IMR-90 (cell line): Measurements from ENCODE around the gene RLN3. TPM values are rescaled to one million over a fixed set of nuclear protein-coding genes. Genes with fewer than 3 reads are reported as not detected.

Experiments used
- ATAC-seq: fragments of 200-7000 bp; cut with Tn5 transposase; 2 replicates; pipeline ENCODE4 v1.9.1; 2020; ENCODE audit warnings: low read depth, mild to moderate bottlenecking, moderate library complexity
- BruUV-seq: library from RNA; stranded (reverse); fragments of 400-500 nt; replicated peaks from 2 replicates; lab custom pipeline; 2021; lab: Mats Ljungman, UMichigan
- CTCF ChIA-PET: fragments of 300-600 bp; formaldehyde crosslinking; extraction: SDS; loops from one replicate; lab custom pipeline; 2021; ENCODE audit warnings: antibody characterized with exemption; lab: Yijun Ruan, JAX
- POLR2A ChIA-PET: fragments of 300-600 bp; sonication (Branson Sonifier 250); formaldehyde crosslinking; loops from one replicate; lab custom pipeline; 2022; ENCODE audit warnings: antibody characterized with exemption; ENCODE audit not compliant: unreplicated experiment; lab: Charles Lee
- DNase-seq: peaks from one replicate; pipeline ENCODE4 v3.0.0; 2013
- H2AFZ ChIP-seq: replicated peaks from 2 replicates; pipeline ENCODE3; 2013; ENCODE audit warnings: low read length, mild to moderate bottlenecking; ENCODE audit not compliant: poor library complexity
- H2AK5ac ChIP-seq: 2 replicates; pipeline ENCODE4 v1.6.1; 2013; ENCODE audit warnings: low read depth, low read length, inconsistent platforms
- H2AK9ac ChIP-seq: replicated peaks from 2 replicates; pipeline ENCODE3; 2013; ENCODE audit warnings: mild to moderate bottlenecking, low read depth, low read length, moderate library complexity; ENCODE audit not compliant: poor library complexity
- H2BK120ac ChIP-seq: 2 replicates; pipeline ENCODE4 v1.6.1; 2013; ENCODE audit warnings: low read depth, low read length, inconsistent platforms
- H2BK15ac ChIP-seq: 3 replicates; pipeline ENCODE4 v1.6.1; 2013; ENCODE audit warnings: low read depth, low read length, inconsistent platforms
- H2BK20ac ChIP-seq: 2 replicates; pipeline ENCODE4 v1.6.1; 2013; ENCODE audit warnings: low read depth, mild to moderate bottlenecking, inconsistent platforms, low read length, moderate library complexity
- H2BK5ac ChIP-seq: 2 replicates; pipeline ENCODE4 v1.6.1; 2013; ENCODE audit warnings: mild to moderate bottlenecking, low read depth, low read length, inconsistent platforms; ENCODE audit not compliant: poor library complexity, severe bottlenecking
- H3K14ac ChIP-seq: replicated peaks from 2 replicates; pipeline ENCODE4 v1.6.1; 2013; ENCODE audit warnings: low read depth, low read length, inconsistent platforms
- H3K18ac ChIP-seq: 2 replicates; pipeline ENCODE4 v1.6.1; 2013; ENCODE audit warnings: low read depth, low read length, control low read depth
- H3K23ac ChIP-seq: 2 replicates; pipeline ENCODE4 v1.6.1; 2013; ENCODE audit warnings: low read depth, low read length, inconsistent platforms
- H3K27ac ChIP-seq: 2 replicates; pipeline ENCODE4 v1.5.1; 2013; ENCODE audit warnings: mild to moderate bottlenecking, control low read depth, low read length; ENCODE audit not compliant: insufficient read depth
- H3K27me3 ChIP-seq: 2 replicates; pipeline ENCODE4 v1.6.1; 2013; ENCODE audit warnings: low read length; ENCODE audit not compliant: control insufficient read depth, insufficient read depth
- H3K36me3 ChIP-seq: 2 replicates; pipeline ENCODE4 v1.6.1; 2013; ENCODE audit warnings: low read length, mixed read lengths; ENCODE audit not compliant: control insufficient read depth, insufficient read depth
- H3K4ac ChIP-seq: 2 replicates; pipeline ENCODE4 v1.6.1; 2013; ENCODE audit warnings: low read depth, low read length, inconsistent platforms
- H3K4me1 ChIP-seq: 2 replicates; pipeline ENCODE4 v1.6.1; 2013; ENCODE audit warnings: low read length, mixed read lengths; ENCODE audit not compliant: control insufficient read depth, insufficient read depth
- H3K4me2 ChIP-seq: 2 replicates; pipeline ENCODE4 v1.6.1; 2013; ENCODE audit warnings: low read depth, mild to moderate bottlenecking, control low read depth, low read length, moderate library complexity
- H3K4me3 ChIP-seq: 2 replicates; pipeline ENCODE4 v1.5.1; 2013; ENCODE audit warnings: low read depth, mild to moderate bottlenecking, control low read depth, low read length, moderate library complexity; ENCODE audit not compliant: insufficient read depth
- H3K56ac ChIP-seq: 2 replicates; pipeline ENCODE4 v1.6.1; 2013; ENCODE audit warnings: low read length, inconsistent platforms; ENCODE audit not compliant: insufficient read depth; ENCODE audit errors: extremely low read depth
- H3K79me1 ChIP-seq, 2 experiments: 2 replicates each; pipeline ENCODE4 v1.6.1; 2013; ENCODE audit warnings: low read length in 2 of 2, inconsistent platforms in 1 of 2, low read depth in 1 of 2
- H3K9ac ChIP-seq: 2 replicates; pipeline ENCODE4 v1.6.1; 2013; ENCODE audit warnings: low read depth, low read length, control low read depth
- H3K9me1 ChIP-seq: 2 replicates; pipeline ENCODE4 v1.6.1; 2013; ENCODE audit warnings: low read length, inconsistent platforms; ENCODE audit not compliant: insufficient read depth
- H3K9me3 ChIP-seq: 2 replicates; pipeline ENCODE4 v1.6.1; 2013; ENCODE audit warnings: low read length; ENCODE audit not compliant: control insufficient read depth, insufficient read depth
- H4K20me1 ChIP-seq: 2 replicates; pipeline ENCODE4 v1.6.1; 2013; ENCODE audit warnings: low read length, inconsistent platforms; ENCODE audit not compliant: insufficient read depth
- H4K5ac ChIP-seq: 2 replicates; pipeline ENCODE4 v1.6.1; 2013; ENCODE audit warnings: mild to moderate bottlenecking, low read depth, low read length, control low read depth
- H4K8ac ChIP-seq, 2 experiments: 2 replicates each; pipeline ENCODE4 v1.6.1; 2013; ENCODE audit warnings: low read depth in 2 of 2, low read length in 2 of 2, control low read depth in 1 of 2, inconsistent platforms in 1 of 2
- H4K91ac ChIP-seq: 2 replicates; pipeline ENCODE4 v1.6.1; 2013; ENCODE audit warnings: low read depth, low read length, inconsistent platforms; ENCODE audit not compliant: insufficient read depth
- MAZ ChIP-seq: IDR thresholded peaks from 2 replicates; pipeline ENCODE4 v1.6.1; 2012; ENCODE audit warnings: low read depth, mild to moderate bottlenecking, low read length, improper control_type of control experiment, moderate library complexity, borderline replicate concordance
- WGBS, 2 experiments: methylation state at CpG; one replicate each; pipeline versions ENCODE4 v1.1.5 to v1.1.7; 2013; ENCODE audit warnings: missing lambda C conversion rate in 2 of 2; ENCODE audit not compliant: insufficient read length in 1 of 2; ENCODE audit errors: extremely low coverage in 2 of 2; 5-methylcytosine and 5-hydroxymethylcytosine counted together
- dilution Hi-C: fragments of 300-500 bp; cut with HindIII; formaldehyde crosslinking; loops from one replicate; pipeline ENCODE4 v1.14.3; 2018; ENCODE audit warnings: low sequenced_read_pairs; ENCODE audit not compliant: unreplicated experiment
- in situ Hi-C: fragments of 300-500 bp; cut with MboI; formaldehyde crosslinking; loops from 3 replicates; pipeline ENCODE4 v1.14.3; 2019; ENCODE audit warnings: low sequenced_read_pairs, inconsistent platforms, mixed read lengths
- intact Hi-C: fragments of 100-400 bp; cut with micrococcal nuclease; formaldehyde crosslinking; loops from 2 replicates; pipeline ENCODE4 v1.10.0; 2022
- polyA plus RNA-seq, 3 experiments: library from polyadenylated mRNA; depleted of rRNA; stranded (reverse); fragments of >200 nt; gene quantifications; 2 replicates each; pipeline ENCODE4 v1.2.3, GENCODE V29; 2012; ENCODE audit warnings: low replicate concordance in 1 of 3
- total RNA-seq: library from RNA; depleted of rRNA; stranded (reverse); fragments of >200 nt; gene quantifications from 2 replicates; pipeline ENCODE4 v1.2.3, GENCODE V29; 2012
- TF ChIP-seq, protein P1 (sequence below): fragments of 150-350 bp; IDR thresholded peaks from 2 replicates; pipeline ENCODE4 v1.6.1; 2016; ENCODE audit warnings: low read depth, mild to moderate bottlenecking, low read length, moderate library complexity, borderline replicate concordance

The RLN3 gene
- total and polyA plus RNA-seq, 2 of the 4 experiments (the other 2 are of a cell fraction) = not detected

DNA sequence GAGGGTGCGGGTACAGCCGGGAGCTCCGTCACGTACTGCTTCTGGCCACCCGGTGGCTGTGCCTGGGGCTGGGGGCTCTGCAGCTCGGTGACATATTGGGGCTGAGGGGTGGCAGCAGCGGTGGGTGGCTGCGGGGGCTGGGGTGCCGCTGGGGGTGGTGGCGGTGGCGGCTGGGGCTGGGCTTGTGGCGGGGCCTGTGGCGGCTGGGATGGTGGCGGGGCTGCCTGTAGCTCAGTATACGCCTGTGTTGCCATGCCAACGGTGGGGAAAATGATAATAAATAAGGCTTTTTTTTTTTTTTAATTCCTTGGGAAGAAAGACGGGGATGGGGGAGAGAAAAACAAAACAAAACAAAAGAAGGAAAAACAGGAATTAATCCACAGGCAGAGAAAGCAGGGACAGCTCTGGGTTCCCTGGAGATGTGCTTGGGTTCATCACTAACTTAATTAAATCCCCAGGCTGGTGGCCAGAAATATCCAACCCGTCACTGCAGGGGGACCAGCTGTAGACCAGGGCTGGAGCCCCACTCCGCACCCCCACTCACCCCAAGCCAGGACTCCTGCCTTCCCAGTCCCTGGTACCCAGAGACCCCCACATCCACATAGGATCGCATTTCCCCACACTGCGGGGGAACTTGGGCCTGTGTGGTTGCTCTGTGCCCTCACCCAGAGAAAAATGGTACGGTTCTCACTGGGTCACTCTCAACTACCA, 34.2 kb upstream of the RLN3 start:
- Histone ChIP-seq H3K18ac (no peak overlapping the region), H3K36me3 (peaks cover 19% of the 10 kb centered on the region), H3K27me3 (no peaks in the 10 kb centered on the region), H4K91ac (no peak overlapping the region), H2BK120ac (no peak overlapping the region), H2BK20ac (no peak overlapping the region), H2BK5ac (no peak overlapping the region), H3K9me1 (peaks cover 7% of the 10 kb centered on the region), H3K9me3 (peaks cover 4% of the 10 kb centered on the region), H3K23ac (no peak overlapping the region), H4K20me1 (peaks cover 5% of the 10 kb centered on the region; the same call in 1 of the 2 replicates), H3K27ac (no peak overlapping the region), H4K5ac (no peak overlapping the region), H3K56ac (no peak overlapping the region), H3K4ac (no peak overlapping the region), H3K79me1 (peaks cover 16 to 34% of the 10 kb centered on the region in 2 experiments), H4K8ac (no peak overlapping the region), H3K4me3 (no peak overlapping the region), H3K14ac (no peak overlapping the region), H2AK5ac (no peak overlapping the region), H2BK15ac (no peak overlapping the region), H2AFZ (no peak overlapping the region), H2AK9ac (peak overlapping the region; percentile 39), H3K9ac (no peak overlapping the region), H3K4me1 (no peaks in the 10 kb centered on the region), H3K4me2 (no peak overlapping the region)
- intact Hi-C loops = no loop called here
- POLR2A ChIA-PET = no interaction called here
- ATAC-seq = no peak
- DNase-seq = no peak
- in situ Hi-C loops = no loop called here
- CTCF ChIA-PET = no interaction called here
- BruUV-seq = no TSS peak
- no peak for TF ChIP-seq MAZ
- TF ChIP-seq, protein P1, sequence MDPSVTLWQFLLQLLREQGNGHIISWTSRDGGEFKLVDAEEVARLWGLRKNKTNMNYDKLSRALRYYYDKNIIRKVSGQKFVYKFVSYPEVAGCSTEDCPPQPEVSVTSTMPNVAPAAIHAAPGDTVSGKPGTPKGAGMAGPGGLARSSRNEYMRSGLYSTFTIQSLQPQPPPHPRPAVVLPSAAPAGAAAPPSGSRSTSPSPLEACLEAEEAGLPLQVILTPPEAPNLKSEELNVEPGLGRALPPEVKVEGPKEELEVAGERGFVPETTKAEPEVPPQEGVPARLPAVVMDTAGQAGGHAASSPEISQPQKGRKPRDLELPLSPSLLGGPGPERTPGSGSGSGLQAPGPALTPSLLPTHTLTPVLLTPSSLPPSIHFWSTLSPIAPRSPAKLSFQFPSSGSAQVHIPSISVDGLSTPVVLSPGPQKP = no peak
- dilution Hi-C loops = no loop called here
- 86% methylated on average over 4 of the region's 22 CpGs; no CpG with 5 or more reads in 1 of the 2 experiments for WGBS, 2 experiments
